IPS-18c (cell line): ENCODE measurements around the gene NT5C1A.
A peak's percentile ranks its signal among the peaks of the same experiment; 100 is the strongest.

Experiments
- H3K4me3 ChIP-seq: 2 replicates; pipeline ENCODE4 v1.7.0; 2013; ENCODE audit warnings: low read depth, mild to moderate bottlenecking, low read length, moderate library complexity; ENCODE audit not compliant: insufficient read depth
- H3K9me3 ChIP-seq: one replicate; pipeline ENCODE4 v1.6.1; 2013; ENCODE audit warnings: mild to moderate bottlenecking, low read length, moderate library complexity; ENCODE audit not compliant: control insufficient read depth, insufficient read depth

NT5C1A gene

GRCh38 chr1:39692152-39693074 is 20.5 kb upstream of the NT5C1A start:
- peaks cover 10% of the 10 kb centered on the region for H3K9me3 ChIP-seq
- peak overlapping the region; percentile 38; the same call in 1 of the 2 replicates for H3K4me3 ChIP-seq

- H3K9me3 ChIP-seq: peaks cover 10% of the 10 kb centered on the region
- H3K4me3 ChIP-seq: peak within 1 kb of the TSS; percentile 38
These were observed 19.7 kb upstream of the NT5C1A start, which contains the start of gene HPCAL4 for GRCh38 chr1:39691383-39692151. HPCAL4 (minus strand) TSS chr1:39691433; CDS start chr1:39684603, 6,830 bp downstream.

- Histone ChIP-seq H3K9me3 (peaks cover 10% of the 10 kb centered on the region), H3K4me3 (peak overlapping the region; percentile 34; the same call in 1 of the 2 replicates)
These were observed 19.0 kb upstream of the NT5C1A start for GRCh38 chr1:39690794-39691382.

- Histone ChIP-seq H3K9me3 (peaks cover 10% of the 10 kb centered on the region), H3K4me3 (no peak overlapping the region)
These were observed 18.3 kb upstream of the NT5C1A start for GRCh38 chr1:39690225-39690624.

GRCh38 chr1:39689635-39690034 is 17.7 kb upstream of the NT5C1A start:
- peaks cover 13% of the 10 kb centered on the region for H3K9me3 ChIP-seq
- H3K4me3 ChIP-seq: no peak overlapping the region

- peaks cover 13% of the 10 kb centered on the region for H3K9me3 ChIP-seq
These were observed 17.3 kb upstream of the NT5C1A start for GRCh38 chr1:39689214-39689613.

GRCh38 chr1:39688706-39689105 is 16.8 kb upstream of the NT5C1A start:
- no peak overlapping the region for H3K4me3 ChIP-seq
- peaks cover 13% of the 10 kb centered on the region for H3K9me3 ChIP-seq

More at GRCh38 chr1:39689214-39689613, 17.3 kb upstream of the NT5C1A start:
- H3K4me3 ChIP-seq: no peak overlapping the region

GRCh38 chr1:39687243-39687642 is 15.3 kb upstream of the NT5C1A start:
- Histone ChIP-seq H3K9me3 (peaks cover 6% of the 10 kb centered on the region), H3K4me3 (no peak overlapping the region)

- H3K9me3 ChIP-seq: peaks cover 5% of the 10 kb centered on the region
- H3K4me3 ChIP-seq: no peak overlapping the region
These were observed 13.2 kb upstream of the NT5C1A start for GRCh38 chr1:39685071-39685470.

- Histone ChIP-seq H3K9me3 (peaks cover 3% of the 10 kb centered on the region), H3K4me3 (no peak overlapping the region)
These were observed 12.4 kb upstream of the NT5C1A start for GRCh38 chr1:39684313-39684664.

GRCh38 chr1:39683591-39684312 is 11.8 kb upstream of the NT5C1A start:
- no peak overlapping the region for H3K4me3 ChIP-seq

GRCh38 chr1:39681999-39682398 is 10.1 kb upstream of the NT5C1A start:
- Histone ChIP-seq H3K4me3 (no peak overlapping the region), H3K9me3 (peaks cover 3% of the 10 kb centered on the region)

More at GRCh38 chr1:39683591-39684312, 11.8 kb upstream of the NT5C1A start:
- peaks cover 3% of the 10 kb centered on the region for H3K9me3 ChIP-seq

- no peak overlapping the region for H3K4me3 ChIP-seq
- peaks cover 3% of the 10 kb centered on the region for H3K9me3 ChIP-seq
These were observed 9.4 kb upstream of the NT5C1A start for GRCh38 chr1:39681294-39681693.

- peaks cover 3% of the 10 kb centered on the region for H3K9me3 ChIP-seq
- H3K4me3 ChIP-seq: no peak overlapping the region
These were observed 8.8 kb upstream of the NT5C1A start for GRCh38 chr1:39680751-39681150.

GRCh38 chr1:39679821-39680220 is 7.9 kb upstream of the NT5C1A start:
- Histone ChIP-seq H3K9me3 (peaks cover 2% of the 10 kb centered on the region), H3K4me3 (no peak overlapping the region)

GRCh38 chr1:39678889-39679288 is 7.0 kb upstream of the NT5C1A start:
- no peak overlapping the region for H3K4me3 ChIP-seq
- H3K9me3 ChIP-seq: peaks cover 2% of the 10 kb centered on the region

- no peak overlapping the region for H3K4me3 ChIP-seq
These were observed 5.7 kb upstream of the NT5C1A start for GRCh38 chr1:39677645-39678044.

More at GRCh38 chr1:39677645-39678044, 5.7 kb upstream of the NT5C1A start:
- peaks cover 2% of the 10 kb centered on the region for H3K9me3 ChIP-seq
